Measurements from ENCODE around the gene CEP126. TPM values are rescaled to one million over a fixed set of nuclear protein-coding genes. Genes with fewer than 3 reads are reported as not detected.
A peak's percentile ranks its signal among the peaks of the same experiment; 100 is the strongest.

The CEP126 gene
- total RNA-seq, 2 experiments from 2014 or later: 0.96 to 1.2 TPM

GRCh38 chr11:101912823-101913284, 2.0 kb upstream of the CEP126 start:
- Histone ChIP-seq H3K9me3 (ENCODE audit: control insufficient read depth in 1 of 2, insufficient read depth in 1 of 2, low read length in 2 of 2) (no peaks in the 10 kb centered on the region), H3K4me1 (ENCODE audit: insufficient read depth, low read length) (peaks cover 10% of the 10 kb centered on the region), H3K36me3 (ENCODE audit: insufficient read depth, low read length) (no peaks in the 10 kb centered on the region), H3K4me3 (ENCODE audit: low read length) (no peak overlapping the region), H3K27ac (ENCODE audit: low read depth in 1 of 2, low read length in 2 of 2) (no peak overlapping the region), H3K27me3 (ENCODE audit: control insufficient read depth in 1 of 2, insufficient read depth in 2 of 2, low read length in 2 of 2) (no peaks in the 10 kb centered on the region)
- H3K27ac Mint-ChIP-seq: no peak overlapping the region
- H3K27me3 Mint-ChIP-seq: peaks cover 12% of the 10 kb centered on the region
- TF ChIP-seq CTCF (IDR thresholded peaks at IDR 0.05): no peak
- peaks cover 25% of the 10 kb centered on the region for H3K4me1 Mint-ChIP-seq (ENCODE audit: low read depth)
- intact Hi-C loops (cut with DNase I, micrococcal nuclease): loop anchor here in 1 of 2 experiments (10.0 kb wide), 1 partner anchor 352 kb away; no protein-coding TSS in a partner anchor
- H3K9me3 Mint-ChIP-seq: no peaks in the 10 kb centered on the region
- peaks cover 8% of the 10 kb centered on the region for H3K36me3 Mint-ChIP-seq (ENCODE audit: low read depth)
- H3K4me3 Mint-ChIP-seq: no peak overlapping the region
- ATAC-seq (ENCODE audit: poor library complexity) (no peak), DNase-seq (no peak)
- ChIA-PET POLR2A (no interaction called here), CTCF (no interaction called here)

- Histone ChIP-seq H3K27ac (ENCODE audit: low read depth in 1 of 2, low read length in 2 of 2) (no peak overlapping the region), H3K9me3 (ENCODE audit: control insufficient read depth in 1 of 2, insufficient read depth in 1 of 2, low read length in 2 of 2) (no peaks in the 10 kb centered on the region), H3K4me1 (ENCODE audit: insufficient read depth, low read length) (peaks cover 10% of the 10 kb centered on the region), H3K4me3 (ENCODE audit: low read length) (no peak overlapping the region), H3K27me3 (ENCODE audit: control insufficient read depth in 1 of 2, insufficient read depth in 2 of 2, low read length in 2 of 2) (no peaks in the 10 kb centered on the region), H3K36me3 (ENCODE audit: insufficient read depth, low read length) (no peaks in the 10 kb centered on the region)
- peaks cover 12% of the 10 kb centered on the region for H3K27me3 Mint-ChIP-seq
- intact Hi-C loops (cut with DNase I, micrococcal nuclease): loop anchor here in 1 of 2 experiments (10.0 kb wide), 1 partner anchor 351 kb away; no protein-coding TSS in a partner anchor
- no peak overlapping the region for H3K27ac Mint-ChIP-seq
- CTCF ChIA-PET: no interaction called here
- H3K4me3 Mint-ChIP-seq: peak overlapping the region; percentile 43
- POLR2A ChIA-PET: no interaction called here
- peaks cover 8% of the 10 kb centered on the region for H3K36me3 Mint-ChIP-seq (ENCODE audit: low read depth)
- ATAC-seq (ENCODE audit: poor library complexity): no peak
- H3K4me1 Mint-ChIP-seq (ENCODE audit: low read depth): peaks cover 25% of the 10 kb centered on the region
- H3K9me3 Mint-ChIP-seq: no peaks in the 10 kb centered on the region
- no peak for TF ChIP-seq CTCF (IDR thresholded peaks at IDR 0.05)
- no peak for DNase-seq
These were observed 1.2 kb upstream of the CEP126 start for GRCh38 chr11:101913656-101914055.

GRCh38 chr11:101914341-101914737, 471 bp upstream of the CEP126 start:
- H3K4me3 ChIP-seq (ENCODE audit: low read length): peak overlapping the region; percentile 75

More at GRCh38 chr11:101914341-101914737, 471 bp upstream of the CEP126 start:
- peaks cover 25% of the 10 kb centered on the region for H3K4me1 Mint-ChIP-seq (ENCODE audit: low read depth)
- H3K9me3 Mint-ChIP-seq: no peaks in the 10 kb centered on the region
- Histone ChIP-seq H3K36me3 (ENCODE audit: insufficient read depth, low read length) (no peaks in the 10 kb centered on the region), H3K4me1 (ENCODE audit: insufficient read depth, low read length) (peaks cover 10% of the 10 kb centered on the region), H3K9me3 (ENCODE audit: control insufficient read depth in 1 of 2, insufficient read depth in 1 of 2, low read length in 2 of 2) (no peaks in the 10 kb centered on the region), H3K27me3 (ENCODE audit: control insufficient read depth in 1 of 2, insufficient read depth in 2 of 2, low read length in 2 of 2) (no peaks in the 10 kb centered on the region), H3K27ac (ENCODE audit: low read depth in 1 of 2, low read length in 2 of 2) (no peak overlapping the region)
- peak overlapping the region; percentile 87 for H3K27ac Mint-ChIP-seq
- no peak for TF ChIP-seq CTCF (IDR thresholded peaks at IDR 0.05)
- intact Hi-C loops (cut with DNase I, micrococcal nuclease): loop anchor here in 1 of 2 experiments (10.0 kb wide), 1 partner anchor 350 kb away; no protein-coding TSS in a partner anchor
- ATAC-seq (ENCODE audit: poor library complexity) (no peak), DNase-seq (no peak)
- H3K36me3 Mint-ChIP-seq (ENCODE audit: low read depth): peaks cover 8% of the 10 kb centered on the region
- CTCF ChIA-PET: interaction anchor here (0.8 to 1.1 kb wide), 2 partner anchors 82 to 355 kb away, joined by 3 to 4 read pairs; no protein-coding TSS in a partner anchor
- H3K27me3 Mint-ChIP-seq: peaks cover 5% of the 10 kb centered on the region
- H3K4me3 Mint-ChIP-seq: peak overlapping the region; percentile 96
- POLR2A ChIA-PET: interaction anchor here (0.6 to 1.2 kb wide), 4 partner anchors 9 to 1357 kb away, joined by 3 to 5 read pairs (median 3); partner anchors contain the start of gene DYNC2H1

All from CD4-positive, alpha-beta T cell (primary cell).